A549 (cell line): ENCODE measurements around the gene BBS9. TPM values are rescaled to one million over a fixed set of nuclear protein-coding genes. Genes with fewer than 3 reads are reported as not detected.

Experiments used
- ATAC-seq, 2 experiments: fragments of 200-7000 bp in 1 of 2; fragments of >200 bp in 1 of 2; cut with Nextera tagmentation in 1 of 2; cut with Tn5 transposase in 1 of 2; 3 replicates each; pipeline versions ENCODE4 v1.8.0 to v1.9.1; 2018 to 2020; ENCODE audit warnings: mild to moderate bottlenecking in 1 of 2, moderate library complexity in 1 of 2
- CTCF ChIA-PET: fragments of 300-600 bp; sonication (Branson Sonifier 250); formaldehyde crosslinking; extraction: SDS; loops from one replicate; lab custom pipeline; 2021; ENCODE audit warnings: antibody characterized with exemption, inconsistent platforms; lab: Yijun Ruan, JAX
- POLR2A ChIA-PET: fragments of 350-600 bp; formaldehyde crosslinking; extraction: SDS; loops from one replicate; lab custom pipeline; 2021; ENCODE audit warnings: antibody characterized with exemption, inconsistent platforms; lab: Yijun Ruan, JAX
- DNase-seq, 2 experiments: peaks; one replicate each; pipeline versions ENCODE4 v3.0.0 to v3.0.0-alpha.2; 2011 to 2016; ENCODE audit warnings: low read depth in 1 of 2, low spot score in 1 of 2
- FAIRE-seq: peaks from 2 replicates; lab custom pipeline; 2011; peaks lifted over from hg19 to GRCh38; lab: Jason Lieb, UNC
- H3K27ac ChIP-seq, 2 experiments: fragments of >200 bp; sonication (Bioruptor Twin); formaldehyde crosslinking; 3 replicates each; pipeline ENCODE4 v1.5.1; 2016 to 2017
- H3K4me1 ChIP-seq: fragments of >200 bp; sonication (Bioruptor Twin); formaldehyde crosslinking; 3 replicates; pipeline ENCODE4 v1.6.1; 2016
- H3K4me2 ChIP-seq: fragments of >200 bp; sonication (Bioruptor Twin); formaldehyde crosslinking; 3 replicates; pipeline ENCODE4 v1.6.1; 2016
- H3K4me3 ChIP-seq: fragments of >200 bp; sonication (Bioruptor Twin); formaldehyde crosslinking; 3 replicates; pipeline ENCODE4 v1.5.1; 2016
- H3K9me3 ChIP-seq: fragments of >200 bp; sonication (Bioruptor Twin); formaldehyde crosslinking; 3 replicates; pipeline ENCODE4 v1.6.1; 2016
- CBX8 ChIP-seq: fragments of 200-600 bp; sonication (generic); IDR thresholded peaks from 2 replicates; pipeline ENCODE4 v1.6.1; 2016
- CHD4 ChIP-seq: fragments of 200-600 bp; sonication (generic); IDR thresholded peaks from 2 replicates; pipeline ENCODE4 v1.6.1; 2016; ENCODE audit warnings: antibody characterized with exemption, mild to moderate bottlenecking, borderline replicate concordance
- EHMT2 ChIP-seq: fragments of 200-600 bp; sonication (generic); IDR thresholded peaks from 2 replicates; pipeline ENCODE4 v1.6.1; 2016; ENCODE audit warnings: antibody characterized with exemption, low read depth, mild to moderate bottlenecking, moderate library complexity
- EP300 ChIP-seq, 2 experiments: fragments of >200 bp; sonication (Bioruptor Twin); formaldehyde crosslinking; IDR thresholded peaks; 2 replicates in 1 of 2; 3 replicates in 1 of 2; pipeline ENCODE4 v1.6.1; 2016 to 2017
- JUN ChIP-seq, 2 experiments: fragments of >200 bp; sonication (Bioruptor Twin); formaldehyde crosslinking; IDR thresholded peaks; 2 replicates in 1 of 2; 3 replicates in 1 of 2; pipeline ENCODE4 v1.6.1; 2016 to 2017
- KDM5A ChIP-seq: fragments of 200-600 bp; sonication (generic); IDR thresholded peaks from 2 replicates; pipeline ENCODE4 v1.6.1; 2016; ENCODE audit warnings: antibody characterized with exemption, mild to moderate bottlenecking
- RAD21 ChIP-seq, 2 experiments: fragments of >200 bp in 1 of 2; sonication (Bioruptor Twin) in 1 of 2; formaldehyde crosslinking in 1 of 2; IDR thresholded peaks in 1 of 2; conservative IDR thresholded peaks in 1 of 2; 2 replicates in 1 of 2; 3 replicates in 1 of 2; pipeline ENCODE4 v1.6.1; 2012 to 2018; ENCODE audit warnings: inconsistent platforms in 1 of 2
- SMC3 ChIP-seq: fragments of >200 bp; sonication (Bioruptor Twin); formaldehyde crosslinking; IDR thresholded peaks from 3 replicates; pipeline ENCODE4 v1.6.1; 2018; ENCODE audit warnings: inconsistent platforms
- TP53 ChIP-seq: fragments of 250-450 bp; sonication (Bioruptor Pico); IDR thresholded peaks from 2 replicates; pipeline ENCODE4 v1.5.0; 2021; ENCODE audit warnings: mild to moderate bottlenecking, moderate library complexity
- ZC3H11A ChIP-seq: fragments of 450-650 bp; IDR thresholded peaks from 2 replicates; pipeline ENCODE4 v1.6.1; 2014; ENCODE audit warnings: antibody characterized with exemption, mild to moderate bottlenecking
- WGBS: methylation state at CpG from one replicate; pipeline ENCODE4 v1.1.6; 2017; ENCODE audit errors: missing lambda C conversion rate; 5-methylcytosine and 5-hydroxymethylcytosine counted together
- polyA plus RNA-seq, 4 experiments: library from polyadenylated mRNA; depleted of rRNA in 3 of 4; stranded (reverse); fragments of >200 nt; fragmentation: RNase III in 1 of 4; extraction: RNeasy Plus Mini Kit Qiagen cat#74134 plus additional on column Dnase treatment in 1 of 4; gene quantifications; 2 replicates in 3 of 4; 3 replicates in 1 of 4; pipeline ENCODE4 v1.2.3, GENCODE V29; 2011 to 2017
- TF ChIP-seq, protein P1 (sequence below): fragments of >200 bp; sonication (Bioruptor Twin); formaldehyde crosslinking; IDR thresholded peaks from 3 replicates; pipeline ENCODE4 v1.6.1; 2016
- TF ChIP-seq, protein P2 (sequence below): fragments of 200-600 bp; sonication (generic); IDR thresholded peaks from 2 replicates; pipeline ENCODE4 v1.6.1; 2016; ENCODE audit warnings: antibody characterized with exemption, mild to moderate bottlenecking, moderate library complexity
- TF ChIP-seq, protein P3 (sequence below): fragments of >200 bp; sonication (Bioruptor Twin); formaldehyde crosslinking; IDR thresholded peaks from 3 replicates; pipeline ENCODE4 v1.5.1; 2016

Gene BBS9
- polyA plus RNA-seq, 2 of the 4 experiments (the other 2 are of a cell fraction) = 8.3 to 9.1 TPM

DNA sequence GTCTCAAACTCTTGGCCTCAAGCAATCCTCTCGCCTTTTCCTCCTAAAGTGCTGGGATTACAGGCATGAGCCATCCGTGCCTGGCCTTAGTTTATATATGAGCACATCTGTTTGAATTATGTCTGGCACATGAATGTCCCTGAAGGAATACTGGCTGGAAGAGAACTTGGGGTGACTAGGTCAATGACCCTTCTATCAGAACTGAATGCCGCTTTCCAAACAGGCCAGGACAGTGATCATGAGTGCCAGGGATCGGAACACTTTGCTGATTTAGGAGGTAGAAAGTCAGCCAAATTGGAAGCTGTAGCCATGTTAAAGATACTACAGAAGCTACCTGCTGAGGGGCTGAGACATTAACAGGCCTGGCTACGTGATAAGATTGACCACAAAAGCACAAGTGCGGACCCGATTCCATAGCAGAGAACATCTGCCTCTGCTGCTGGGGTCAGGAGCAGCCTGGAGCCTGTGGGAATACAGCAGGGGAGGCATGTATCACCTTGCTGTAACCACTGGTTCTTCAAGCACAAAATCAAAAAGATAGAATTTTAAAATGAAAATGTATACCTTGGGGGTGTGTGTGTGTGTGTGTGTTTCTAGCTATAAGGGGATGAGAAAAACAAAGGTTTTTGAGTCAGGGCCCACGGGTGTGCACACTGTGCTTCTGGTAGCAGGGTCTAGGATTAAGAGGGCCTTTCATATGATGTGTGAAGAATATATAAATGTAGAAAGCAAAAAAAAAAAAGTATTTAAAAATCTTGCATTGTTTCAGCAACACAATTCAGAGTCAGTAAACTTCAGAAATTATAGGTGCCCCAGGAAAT, 293.7 kb downstream of the BBS9 start:
- DNase-seq (no peak), FAIRE-seq (no peak), ATAC-seq (no peak)
- no peak overlapping the region for H3K27ac ChIP-seq
- H3K4me3 ChIP-seq = no peak overlapping the region
- TF ChIP-seq EP300 (IDR thresholded peaks at IDR 0.05) (no peak), CHD4 (no peak), JUN (IDR thresholded peaks at IDR 0.05) (no peak), RAD21 (conservative IDR thresholded peaks at IDR 0.05 in 1 of 2, IDR thresholded peaks at IDR 0.05 in 1 of 2) (no peak), TP53 (CRISPR knock-in tag) (no peak), KDM5A (no peak), SMC3 (no peak)
- TF ChIP-seq, protein P1, sequence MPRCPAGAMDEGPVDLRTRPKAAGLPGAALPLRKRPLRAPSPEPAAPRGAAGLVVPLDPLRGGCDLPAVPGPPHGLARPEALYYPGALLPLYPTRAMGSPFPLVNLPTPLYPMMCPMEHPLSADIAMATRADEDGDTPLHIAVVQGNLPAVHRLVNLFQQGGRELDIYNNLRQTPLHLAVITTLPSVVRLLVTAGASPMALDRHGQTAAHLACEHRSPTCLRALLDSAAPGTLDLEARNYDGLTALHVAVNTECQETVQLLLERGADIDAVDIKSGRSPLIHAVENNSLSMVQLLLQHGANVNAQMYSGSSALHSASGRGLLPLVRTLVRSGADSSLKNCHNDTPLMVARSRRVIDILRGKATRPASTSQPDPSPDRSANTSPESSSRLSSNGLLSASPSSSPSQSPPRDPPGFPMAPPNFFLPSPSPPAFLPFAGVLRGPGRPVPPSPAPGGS = no peak
- TF ChIP-seq, protein P2, sequence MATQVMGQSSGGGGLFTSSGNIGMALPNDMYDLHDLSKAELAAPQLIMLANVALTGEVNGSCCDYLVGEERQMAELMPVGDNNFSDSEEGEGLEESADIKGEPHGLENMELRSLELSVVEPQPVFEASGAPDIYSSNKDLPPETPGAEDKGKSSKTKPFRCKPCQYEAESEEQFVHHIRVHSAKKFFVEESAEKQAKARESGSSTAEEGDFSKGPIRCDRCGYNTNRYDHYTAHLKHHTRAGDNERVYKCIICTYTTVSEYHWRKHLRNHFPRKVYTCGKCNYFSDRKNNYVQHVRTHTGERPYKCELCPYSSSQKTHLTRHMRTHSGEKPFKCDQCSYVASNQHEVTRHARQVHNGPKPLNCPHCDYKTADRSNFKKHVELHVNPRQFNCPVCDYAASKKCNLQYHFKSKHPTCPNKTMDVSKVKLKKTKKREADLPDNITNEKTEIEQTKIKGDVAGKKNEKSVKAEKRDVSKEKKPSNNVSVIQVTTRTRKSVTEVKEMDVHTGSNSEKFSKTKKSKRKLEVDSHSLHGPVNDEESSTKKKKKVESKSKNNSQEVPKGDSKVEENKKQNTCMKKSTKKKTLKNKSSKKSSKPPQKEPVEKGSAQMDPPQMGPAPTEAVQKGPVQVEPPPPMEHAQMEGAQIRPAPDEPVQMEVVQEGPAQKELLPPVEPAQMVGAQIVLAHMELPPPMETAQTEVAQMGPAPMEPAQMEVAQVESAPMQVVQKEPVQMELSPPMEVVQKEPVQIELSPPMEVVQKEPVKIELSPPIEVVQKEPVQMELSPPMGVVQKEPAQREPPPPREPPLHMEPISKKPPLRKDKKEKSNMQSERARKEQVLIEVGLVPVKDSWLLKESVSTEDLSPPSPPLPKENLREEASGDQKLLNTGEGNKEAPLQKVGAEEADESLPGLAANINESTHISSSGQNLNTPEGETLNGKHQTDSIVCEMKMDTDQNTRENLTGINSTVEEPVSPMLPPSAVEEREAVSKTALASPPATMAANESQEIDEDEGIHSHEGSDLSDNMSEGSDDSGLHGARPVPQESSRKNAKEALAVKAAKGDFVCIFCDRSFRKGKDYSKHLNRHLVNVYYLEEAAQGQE = no peak
- ChIA-PET POLR2A (no interaction called here), CTCF (interaction anchor here (1.1 kb wide), 2 partner anchors 237 to 510 kb away, joined by 3 to 4 read pairs; no protein-coding TSS in a partner anchor)
- H3K4me2 ChIP-seq = no peak overlapping the region
- WGBS = 79% methylated on average over 8 of the region's 8 CpGs
- H3K9me3 ChIP-seq = no peaks in the 10 kb centered on the region
- no peaks in the 10 kb centered on the region for H3K4me1 ChIP-seq

DNA sequence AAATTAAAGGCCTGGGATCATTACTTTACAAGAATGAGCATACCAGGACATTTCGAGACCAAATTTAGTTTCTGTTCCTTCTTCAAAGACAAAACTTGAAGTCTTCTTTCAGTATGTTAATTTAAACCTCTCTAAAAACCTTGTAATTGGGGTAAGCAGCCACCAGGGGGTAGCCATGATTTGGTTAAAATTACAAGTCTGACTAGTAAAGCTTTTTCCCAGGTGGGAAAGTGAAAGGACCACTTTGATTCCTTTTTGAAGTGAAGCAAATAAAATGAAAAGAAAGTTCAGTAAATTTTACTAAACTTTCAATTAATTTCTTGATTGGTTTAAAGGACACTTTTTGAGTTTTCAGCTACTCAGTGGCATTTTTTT, 294.3 kb downstream of the BBS9 start:
- H3K4me3 ChIP-seq = no peak overlapping the region
- FAIRE-seq (peak; percentile 68), ATAC-seq (no peak), DNase-seq (peak; percentile 4 to 12)
- no peak overlapping the region for H3K4me2 ChIP-seq
- ChIA-PET POLR2A (no interaction called here), CTCF (interaction anchor here (0.9 to 1.1 kb wide), 2 partner anchors 237 to 292 kb away, joined by 3 read pairs; no protein-coding TSS in a partner anchor)
- WGBS = 17% methylated on average over 1 of the region's 1 CpG
- no peaks in the 10 kb centered on the region for H3K4me1 ChIP-seq
- TF ChIP-seq, protein P3, sequence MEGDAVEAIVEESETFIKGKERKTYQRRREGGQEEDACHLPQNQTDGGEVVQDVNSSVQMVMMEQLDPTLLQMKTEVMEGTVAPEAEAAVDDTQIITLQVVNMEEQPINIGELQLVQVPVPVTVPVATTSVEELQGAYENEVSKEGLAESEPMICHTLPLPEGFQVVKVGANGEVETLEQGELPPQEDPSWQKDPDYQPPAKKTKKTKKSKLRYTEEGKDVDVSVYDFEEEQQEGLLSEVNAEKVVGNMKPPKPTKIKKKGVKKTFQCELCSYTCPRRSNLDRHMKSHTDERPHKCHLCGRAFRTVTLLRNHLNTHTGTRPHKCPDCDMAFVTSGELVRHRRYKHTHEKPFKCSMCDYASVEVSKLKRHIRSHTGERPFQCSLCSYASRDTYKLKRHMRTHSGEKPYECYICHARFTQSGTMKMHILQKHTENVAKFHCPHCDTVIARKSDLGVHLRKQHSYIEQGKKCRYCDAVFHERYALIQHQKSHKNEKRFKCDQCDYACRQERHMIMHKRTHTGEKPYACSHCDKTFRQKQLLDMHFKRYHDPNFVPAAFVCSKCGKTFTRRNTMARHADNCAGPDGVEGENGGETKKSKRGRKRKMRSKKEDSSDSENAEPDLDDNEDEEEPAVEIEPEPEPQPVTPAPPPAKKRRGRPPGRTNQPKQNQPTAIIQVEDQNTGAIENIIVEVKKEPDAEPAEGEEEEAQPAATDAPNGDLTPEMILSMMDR = peak; percentile 40
- TF ChIP-seq RAD21 (conservative IDR thresholded peaks at IDR 0.05 in 1 of 2, IDR thresholded peaks at IDR 0.05 in 1 of 2) (peak; percentile 35 to 44; a peak in 4 of 5 replicates), CBX8 (no peak), SMC3 (0 out of 3 replicates have a peak, but pooled peaks have one; percentile 6)
- H3K9me3 ChIP-seq = no peaks in the 10 kb centered on the region
- no peak overlapping the region for H3K27ac ChIP-seq

DNA sequence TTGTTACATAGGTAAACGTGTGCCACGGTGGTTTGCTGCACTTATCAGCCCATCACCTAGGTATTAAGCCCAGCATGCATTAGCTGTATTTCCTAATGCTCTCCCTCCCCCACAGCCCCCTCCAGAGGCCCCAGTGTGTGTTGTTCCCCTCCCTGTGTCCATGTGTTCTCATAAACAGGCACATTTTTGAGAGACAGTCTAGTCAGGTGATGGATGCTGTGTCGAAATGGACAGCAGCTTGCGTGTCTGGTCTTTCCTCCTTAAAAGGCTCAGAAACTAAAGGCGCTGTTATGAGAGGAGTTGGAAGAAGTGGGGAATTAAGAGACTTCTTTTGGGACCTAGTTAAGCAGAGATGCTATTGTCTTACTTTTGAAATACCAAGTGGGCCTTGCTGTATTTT, 296.0 kb downstream of the BBS9 start:
- POLR2A ChIA-PET = no interaction called here
- Histone ChIP-seq H3K4me3 (no peak overlapping the region), H3K4me1 (no peaks in the 10 kb centered on the region), H3K4me2 (no peak overlapping the region), H3K9me3 (no peaks in the 10 kb centered on the region), H3K27ac (no peak overlapping the region)
- FAIRE-seq (no peak), ATAC-seq (no peak), DNase-seq (no peak)
- CTCF ChIA-PET = interaction anchor here (0.8 to 0.9 kb wide), 2 partner anchors 182 to 470 kb away, joined by 3 to 6 read pairs; no protein-coding TSS in a partner anchor
- no peak for TF ChIP-seq ZC3H11A
- no peak for TF ChIP-seq EHMT2
- TF ChIP-seq EP300 (IDR thresholded peaks at IDR 0.05) = no peak
- no peak for TF ChIP-seq SMC3
- 74% methylated on average over 5 of the region's 5 CpGs for whole genome bisulfite sequencing
